HepG2 (cell line): ENCODE measurements around the gene STX1B. TPM values are rescaled to one million over a fixed set of nuclear protein-coding genes. Genes with fewer than 3 reads are reported as not detected.
A peak's percentile ranks its signal among the peaks of the same experiment; 100 is the strongest.

ENCODE experiments used
- BRCA1 ChIP-seq: sonication (generic); formaldehyde crosslinking; IDR thresholded peaks from 2 replicates; pipeline ENCODE4 v1.4.0; 2020; ENCODE audit warnings: missing genetic modification reagents
- KAT7 ChIP-seq: IDR thresholded peaks from 2 replicates; pipeline ENCODE4 v1.6.1; 2018; ENCODE audit warnings: borderline replicate concordance, missing compliant biosample characterization
- MAF1 ChIP-seq: sonication (generic); formaldehyde crosslinking; IDR thresholded peaks from 2 replicates; pipeline ENCODE4 v1.5.0; 2020; ENCODE audit warnings: missing genetic modification reagents, borderline replicate concordance
- NFYC ChIP-seq: IDR thresholded peaks from 2 replicates; pipeline ENCODE4 v1.6.1; 2016; ENCODE audit warnings: missing genetic modification reagents, missing compliant biosample characterization
- ONECUT2 ChIP-seq: sonication (generic); formaldehyde crosslinking; IDR thresholded peaks from 2 replicates; pipeline ENCODE4 v1.4.0; 2020; ENCODE audit warnings: missing genetic modification reagents
- PAXIP1 ChIP-seq: sonication (generic); formaldehyde crosslinking; conservative IDR thresholded peaks from 2 replicates; pipeline ENCODE4 v1.4.0; 2020; ENCODE audit warnings: mild to moderate bottlenecking, missing genetic modification reagents, moderate library complexity
- RARA ChIP-seq: IDR thresholded peaks from 2 replicates; pipeline ENCODE4 v1.6.1; 2016; ENCODE audit warnings: missing genetic modification reagents, missing compliant biosample characterization
- WIZ ChIP-seq: sonication (generic); formaldehyde crosslinking; IDR thresholded peaks from 2 replicates; pipeline ENCODE4 v1.5.1; 2020; ENCODE audit warnings: mild to moderate bottlenecking, missing genetic modification reagents
- ZBTB43 ChIP-seq: sonication (generic); formaldehyde crosslinking; conservative IDR thresholded peaks from 2 replicates; pipeline ENCODE4 v1.4.0; 2020; ENCODE audit warnings: missing genetic modification reagents
- ZBTB46 ChIP-seq: sonication (generic); formaldehyde crosslinking; IDR thresholded peaks from 2 replicates; pipeline ENCODE4 v1.4.0; 2020; ENCODE audit warnings: mild to moderate bottlenecking, missing genetic modification reagents, borderline replicate concordance
- ZEB1 ChIP-seq: IDR thresholded peaks from 2 replicates; pipeline ENCODE4 v1.6.1; 2012; ENCODE audit warnings: mild to moderate bottlenecking, low read depth, inconsistent platforms; ENCODE audit not compliant: insufficient replicate concordance
- ZNF318 ChIP-seq: sonication (generic); formaldehyde crosslinking; IDR thresholded peaks from 2 replicates; pipeline ENCODE4 v1.4.0; 2020; ENCODE audit warnings: mild to moderate bottlenecking, missing genetic modification reagents
- ZSCAN21 ChIP-seq: sonication (generic); formaldehyde crosslinking; IDR thresholded peaks from 2 replicates; pipeline ENCODE4 v1.8.0; 2022; ENCODE audit warnings: mild to moderate bottlenecking, missing genetic modification reagents, moderate library complexity, borderline replicate concordance
- polyA plus RNA-seq, 8 experiments: library from polyadenylated mRNA; depleted of rRNA in 3 of 8; stranded (reverse) in 7 of 8; unstranded in 1 of 8; fragments of >200 nt; fragmentation: Illumina TruSeq in 4 of 8; extraction: Trizol in 4 of 8; gene quantifications; 2 replicates each; pipeline versions ENCODE4 v1.2.1 to v1.2.3, GENCODE V29; 2011 to 2016; ENCODE audit warnings: low read depth in 4 of 8, missing spikeins in 1 of 8, mixed read lengths in 1 of 8; ENCODE audit not compliant: insufficient read depth in 1 of 8
- total RNA-seq, 5 experiments: library from RNA; depleted of rRNA; stranded (reverse); fragments of >200 nt; fragmentation: Illumina TruSeq; extraction: Trizol; gene quantifications; 2 replicates each; pipeline ENCODE4 v1.2.3, GENCODE V29; 2016; ENCODE audit warnings: low read depth in 1 of 5

The STX1B gene
- total and polyA plus RNA-seq, 2 of the 13 experiments (the other 11 are each of a cell fraction or from before 2014, with no cell fraction given) = 2.1 to 3.0 TPM

- 0 out of 2 replicates have a peak, but pooled peaks have one; percentile 36 for TF ChIP-seq MAF1 (CRISPR knock-in tag)
- 0 out of 2 replicates have a peak, but pooled peaks have one; percentile 6 for TF ChIP-seq BRCA1 (CRISPR knock-in tag)
- peak; percentile 25 for TF ChIP-seq ZEB1
- 0 out of 2 replicates have a peak, but pooled peaks have one; percentile 24 for TF ChIP-seq WIZ (CRISPR knock-in tag)
- TF ChIP-seq ZSCAN21 (CRISPR knock-in tag) = 0 out of 2 replicates have a peak, but pooled peaks have one; percentile 5
- peak; percentile 59; the same call in 1 of the 2 replicates for TF ChIP-seq KAT7 (CRISPR knock-in tag)
- TF ChIP-seq ZBTB43 = 0 out of 2 replicates have a peak, but pooled peaks have one; percentile 8
- TF ChIP-seq ZBTB46 (CRISPR knock-in tag) = no peak
- TF ChIP-seq ZNF318 (CRISPR knock-in tag) = no peak
- no peak for TF ChIP-seq ONECUT2 (CRISPR knock-in tag)
- TF ChIP-seq PAXIP1 = peak; percentile 24; the same call in 1 of the 2 replicates
- TF ChIP-seq RARA (CRISPR knock-in tag) = peak; percentile 20; the same call in 1 of the 2 replicates
- 0 out of 2 replicates have a peak, but pooled peaks have one; percentile 13 for TF ChIP-seq NFYC (CRISPR knock-in tag)
Measured at GRCh38 chr16:30984669-30985400, 25.6 kb downstream of the STX1B start, which contains the start of gene HSD3B7 (continued).
